Activated CD4-positive, CD25-positive, alpha-beta regulatory T cell treated with anti-CD3 and anti-CD28 coated beads, Interleukin-2, amount 50 U/mL, for 72 hours (primary cell): Measurements from ENCODE around the gene CLDN15.

Experiments
- DNase-seq: peaks from one replicate; pipeline ENCODE4 v3.0.0; 2021

Gene CLDN15

DNA sequence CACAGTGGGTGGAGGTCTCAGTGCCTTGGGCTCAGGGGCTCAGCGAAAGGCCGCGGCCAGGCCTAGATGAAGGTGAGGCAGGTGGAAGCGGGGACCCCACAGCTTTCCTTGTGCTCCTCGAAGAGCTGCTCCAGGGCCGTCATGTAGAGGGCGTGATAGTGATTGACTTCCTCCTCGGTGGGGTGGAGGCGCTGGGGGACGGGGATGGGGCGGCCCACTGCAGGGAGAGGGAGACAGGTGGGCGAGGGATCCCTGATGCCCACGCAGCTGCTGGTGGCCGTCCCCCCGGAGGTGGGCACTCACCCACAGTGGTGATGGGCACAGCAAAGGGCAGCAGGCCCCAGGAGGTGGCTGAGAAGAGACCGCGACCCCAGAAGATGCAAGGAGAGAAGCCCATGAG is 41.7 kb downstream of the CLDN15 start:
- DNase-seq, result no peak

DNA sequence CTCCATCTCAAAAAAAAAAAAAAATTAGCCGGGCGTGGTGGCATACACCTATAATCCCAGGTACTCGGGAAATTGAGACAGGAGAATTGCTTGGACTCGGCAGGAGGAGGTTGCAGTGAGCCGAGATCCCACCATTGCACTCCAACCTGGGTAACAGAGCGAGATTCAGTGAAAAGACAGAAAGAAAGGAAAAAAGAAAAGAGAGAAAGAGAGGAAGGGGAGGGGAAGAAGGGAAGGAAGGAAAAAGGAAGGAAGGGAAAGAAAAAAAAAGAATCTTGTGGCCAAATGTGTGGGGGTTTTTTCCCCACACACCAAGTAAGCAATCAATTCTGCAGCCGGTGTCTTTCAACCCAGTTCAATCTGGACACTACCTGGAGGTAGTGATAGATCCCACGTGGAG is 48.5 kb downstream of the CLDN15 start:
- no peak for DNase-seq

DNA sequence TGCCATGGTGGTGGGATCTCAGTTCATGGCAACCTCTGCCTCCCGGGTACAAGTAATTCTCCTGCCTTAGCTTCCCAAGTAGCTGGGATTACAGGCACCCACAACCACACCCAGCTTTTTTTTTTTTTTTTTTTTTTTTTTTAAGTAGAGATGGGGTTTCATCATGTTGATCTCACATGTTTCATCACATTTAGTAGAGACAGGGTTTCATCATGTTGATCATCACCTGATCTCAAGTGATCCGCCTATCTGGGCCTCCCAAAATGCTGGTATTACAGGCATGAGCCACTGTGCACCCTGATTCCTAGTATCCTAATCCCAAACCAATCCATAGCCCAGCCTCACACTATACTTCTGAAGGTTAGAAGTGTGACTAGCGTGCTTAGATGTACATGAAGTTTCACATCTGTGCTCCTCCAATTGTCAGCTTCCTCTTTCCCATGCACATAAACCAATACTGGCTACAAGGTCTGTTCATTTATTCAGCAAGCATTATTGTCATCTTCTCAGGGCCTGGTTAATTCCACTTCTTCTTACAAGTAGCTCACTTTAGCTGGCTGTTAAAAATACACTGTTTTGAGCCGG is 50.7 kb downstream of the CLDN15 start:
- DNase-seq, result no peak

DNA sequence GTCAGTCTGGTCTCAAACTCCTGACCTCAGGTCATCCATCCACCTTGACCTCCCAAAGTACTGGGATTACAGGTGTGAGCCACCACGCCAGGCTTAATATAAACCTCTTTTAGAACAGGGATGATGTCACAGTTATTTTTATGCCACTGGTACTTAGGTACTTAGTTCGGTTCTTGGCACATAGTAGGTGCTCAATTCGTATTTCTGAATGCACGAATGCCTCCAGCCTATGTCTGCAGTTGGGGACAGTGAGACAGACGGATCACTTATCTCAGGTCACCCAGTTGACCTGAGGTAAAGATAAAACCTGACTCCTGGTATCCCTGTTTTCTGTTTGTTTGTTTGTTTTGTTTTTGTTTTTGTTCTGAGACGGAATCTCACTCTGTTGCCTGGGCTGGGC is 51.4 kb downstream of the CLDN15 start:
- DNase-seq, result no peak

DNA sequence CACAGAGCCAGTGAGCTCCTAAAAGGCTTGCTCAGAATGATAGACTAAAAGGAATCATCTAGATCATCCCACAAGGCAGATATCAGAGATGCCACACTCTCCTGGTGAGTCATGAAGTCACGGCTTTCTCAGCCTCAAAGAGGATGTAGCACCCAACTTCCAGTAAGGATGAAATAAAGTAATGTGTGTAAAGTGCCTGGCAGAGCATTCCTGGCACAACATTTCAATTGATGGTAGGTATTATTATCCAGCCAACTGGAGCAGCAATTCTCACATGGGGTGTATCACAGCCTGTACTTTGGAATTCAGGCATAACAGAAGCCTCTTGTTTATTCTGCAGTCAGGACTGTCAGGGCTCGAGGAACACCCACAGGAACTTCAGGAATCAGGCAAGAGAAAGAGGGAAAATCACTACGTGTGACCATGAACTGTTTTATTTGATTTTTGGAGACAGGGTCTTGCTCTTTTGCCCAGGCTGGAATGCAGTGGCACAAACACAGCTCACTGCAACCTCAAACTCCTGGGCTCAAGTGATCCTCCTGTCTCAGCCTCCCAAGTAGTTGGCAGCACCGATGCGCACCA is 52.3 kb downstream of the CLDN15 start:
- no peak for DNase-seq
